HL-60 (cell line): ENCODE results near the gene DGUOK.

Experiments
- CTCF ChIP-seq: IDR thresholded peaks from one replicate; pipeline ENCODE4 v1.5.1; 2011; ENCODE audit warnings: low read length, control low read depth, inconsistent platforms; ENCODE audit not compliant: insufficient read depth
- POLR2AphosphoS5 ChIP-seq: IDR thresholded peaks from 2 replicates; pipeline ENCODE4 v1.6.1; 2012; ENCODE audit warnings: low read depth

GRCh38 chr2:73904952-73905351, 21.7 kb upstream of the DGUOK start:
- TF ChIP-seq POLR2AphosphoS5 (no peak), CTCF (no peak)
